Activated CD4-positive, alpha-beta T cell treated with anti-CD3 and anti-CD28 coated beads, Interleukin-2, Interleukin-6, amounts not matched to agents 100 ng/mL and 50 ng/mL, durations not matched to agents 16 hours and 8 hours (primary cell): Measurements from ENCODE around the gene EIF4EBP3.
A peak's percentile ranks its signal among the peaks of the same experiment; 100 is the strongest.

Experiments used
- DNase-seq: peaks from one replicate; pipeline ENCODE4 v3.0.0-alpha.2; 2020

EIF4EBP3 gene

GRCh38 chr5:140557136-140557805 is 9.8 kb downstream of the EIF4EBP3 start, which contains the start of gene SRA1:
Gene SRA1, minus strand, starts transcription at chr5:140557473. Its CDS starts 21 bp downstream, at chr5:140557452.
- DNase-seq = peak; percentile 94

GRCh38 chr5:140557965-140558364 is 10.5 kb downstream of the EIF4EBP3 start:
- DNase-seq = no peak

- DNase-seq = no peak
Measured at GRCh38 chr5:140558542-140558941, 11.1 kb downstream of the EIF4EBP3 start.

GRCh38 chr5:140560227-140560626 is 12.8 kb downstream of the EIF4EBP3 start:
- no peak for DNase-seq

- no peak for DNase-seq
Measured at GRCh38 chr5:140561753-140562523, 14.5 kb downstream of the EIF4EBP3 start.

GRCh38 chr5:140563596-140563995 is 16.1 kb downstream of the EIF4EBP3 start:
- no peak for DNase-seq

GRCh38 chr5:140564196-140565023 is 16.9 kb downstream of the EIF4EBP3 start, which contains the start of the genes APBB3 and SLC35A4:
Gene APBB3, minus strand, starts transcription at chr5:140564598. Its CDS starts 353 bp downstream, at chr5:140564245.
Gene SLC35A4, plus strand, starts transcription at chr5:140564828. Its CDS starts 2,342 bp downstream, at chr5:140567170.
- peak; percentile 98 for DNase-seq

GRCh38 chr5:140565024-140565779 is 17.7 kb downstream of the EIF4EBP3 start:
- DNase-seq = no peak

- no peak for DNase-seq
Measured at GRCh38 chr5:140565780-140566095, 18.3 kb downstream of the EIF4EBP3 start.

- DNase-seq = no peak
Measured at GRCh38 chr5:140566665-140567064, 19.2 kb downstream of the EIF4EBP3 start.

GRCh38 chr5:140567136-140567818 is 19.8 kb downstream of the EIF4EBP3 start:
- no peak for DNase-seq

- DNase-seq = no peak
Measured at GRCh38 chr5:140567871-140568270, 20.4 kb downstream of the EIF4EBP3 start.

- DNase-seq = no peak
Measured at GRCh38 chr5:140568443-140569063, 21.1 kb downstream of the EIF4EBP3 start.

- DNase-seq = no peak
Measured at GRCh38 chr5:140569197-140569596, 21.7 kb downstream of the EIF4EBP3 start.

- no peak for DNase-seq
Measured at GRCh38 chr5:140570058-140570457, 22.6 kb downstream of the EIF4EBP3 start.

GRCh38 chr5:140570488-140570887 is 23.0 kb downstream of the EIF4EBP3 start:
- DNase-seq = no peak

GRCh38 chr5:140571105-140571504 is 23.6 kb downstream of the EIF4EBP3 start:
- no peak for DNase-seq

GRCh38 chr5:140573683-140574082 is 26.2 kb downstream of the EIF4EBP3 start:
- no peak for DNase-seq

GRCh38 chr5:140574165-140574564 is 26.7 kb downstream of the EIF4EBP3 start:
- DNase-seq = no peak

- no peak for DNase-seq
Measured at GRCh38 chr5:140575309-140575708, 27.8 kb downstream of the EIF4EBP3 start.

- DNase-seq = no peak
Measured at GRCh38 chr5:140576776-140577201, 29.3 kb downstream of the EIF4EBP3 start.
